Measurements from ENCODE around the gene PPARD.

GRCh38 chr6:35367646-35368037 lies 25.3 kb downstream of the PPARD start:
- TF ChIP-seq, protein P1, sequence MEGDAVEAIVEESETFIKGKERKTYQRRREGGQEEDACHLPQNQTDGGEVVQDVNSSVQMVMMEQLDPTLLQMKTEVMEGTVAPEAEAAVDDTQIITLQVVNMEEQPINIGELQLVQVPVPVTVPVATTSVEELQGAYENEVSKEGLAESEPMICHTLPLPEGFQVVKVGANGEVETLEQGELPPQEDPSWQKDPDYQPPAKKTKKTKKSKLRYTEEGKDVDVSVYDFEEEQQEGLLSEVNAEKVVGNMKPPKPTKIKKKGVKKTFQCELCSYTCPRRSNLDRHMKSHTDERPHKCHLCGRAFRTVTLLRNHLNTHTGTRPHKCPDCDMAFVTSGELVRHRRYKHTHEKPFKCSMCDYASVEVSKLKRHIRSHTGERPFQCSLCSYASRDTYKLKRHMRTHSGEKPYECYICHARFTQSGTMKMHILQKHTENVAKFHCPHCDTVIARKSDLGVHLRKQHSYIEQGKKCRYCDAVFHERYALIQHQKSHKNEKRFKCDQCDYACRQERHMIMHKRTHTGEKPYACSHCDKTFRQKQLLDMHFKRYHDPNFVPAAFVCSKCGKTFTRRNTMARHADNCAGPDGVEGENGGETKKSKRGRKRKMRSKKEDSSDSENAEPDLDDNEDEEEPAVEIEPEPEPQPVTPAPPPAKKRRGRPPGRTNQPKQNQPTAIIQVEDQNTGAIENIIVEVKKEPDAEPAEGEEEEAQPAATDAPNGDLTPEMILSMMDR (conservative IDR thresholded peaks at IDR 0.05), result no peak
- TF ChIP-seq EZH2 (IDR thresholded peaks at IDR 0.05; ENCODE audit: low read depth), result no peak

Measured in PC-9 (cell line).